Thoracic aorta endothelial cell (primary cell): ENCODE measurements around the gene CASD1. TPM values are rescaled to one million over a fixed set of nuclear protein-coding genes. Genes with fewer than 3 reads are reported as not detected.

Experiments used
- small RNA-seq: library from RNA; depleted of rRNA; stranded (forward); fragments of <200 nt; gene quantifications from one replicate; pipeline ENCODE3, GENCODE V24; 2012
- total RNA-seq: library from RNA; depleted of rRNA; stranded (reverse); fragments of >200 nt; gene quantifications from 2 replicates; pipeline ENCODE4 v1.2.3, GENCODE V29; 2012

CASD1 gene
- total RNA-seq: 18.0 and 19.0 TPM in 2 replicates

DNA sequence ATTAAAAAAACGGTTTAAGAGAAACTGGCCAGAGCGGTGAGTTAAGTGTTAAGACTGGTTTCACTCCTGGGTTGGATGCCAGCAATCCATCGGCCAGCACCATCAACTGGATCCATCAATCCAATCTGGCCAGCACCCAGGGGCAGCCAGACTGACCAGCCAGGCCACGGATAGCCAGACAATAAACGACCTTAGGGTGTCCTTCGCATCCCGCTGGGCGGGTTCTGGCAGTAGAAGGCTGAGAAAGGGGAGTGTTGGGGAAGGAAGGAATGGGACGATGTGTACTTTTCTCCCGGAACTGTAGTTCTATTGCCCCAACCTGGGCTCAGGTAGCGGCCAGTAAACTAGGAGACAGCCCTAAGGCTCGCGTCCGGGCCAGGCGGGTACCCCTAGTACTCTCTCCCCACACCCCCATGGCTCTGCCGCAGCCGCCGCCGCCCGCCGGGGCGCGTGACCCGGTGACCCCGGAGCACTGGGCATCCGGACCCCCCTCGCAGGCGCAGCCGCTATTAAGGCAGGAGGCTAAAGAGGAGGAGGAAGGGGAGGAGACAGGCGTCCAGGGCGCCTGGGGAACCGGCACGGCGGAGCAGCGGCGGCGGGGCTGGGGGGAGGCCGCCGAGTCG, at the start of gene CASD1:
TSS of gene CASD1 (plus strand) at position 546 of the 623 bp plus-strand sequence. CDS start 276 bp downstream, outside the sequence.

Small RNA genes lying within 50 kb of the gene (small RNA-seq; reads per million reads assigned to genes)
- gene RNU6-1328P: not detected

Other genes with a start within 250 kb of the CASD1 start
- 3.7 and 5.3 TPM in 2 replicates for gene COL1A2, start 114.9 kb upstream of the CASD1 start, total RNA-seq
- 68.4 and 82.0 TPM in 2 replicates for gene SGCE, start 146.3 kb downstream of the CASD1 start, total RNA-seq